Fibroblast of pulmonary artery (primary cell): Measurements from ENCODE around the gene ETV4.

Experiments
- DNase-seq: peaks from one replicate; pipeline ENCODE4 v3.0.0-alpha.2; 2010; ENCODE audit warnings: low read depth
- H3K4me3 ChIP-seq: replicated peaks from 2 replicates; pipeline ENCODE4 v1.5.1; 2011; ENCODE audit warnings: low read depth, mild to moderate bottlenecking, control low read depth, low read length, moderate library complexity
- TF ChIP-seq, protein P1 (sequence below): IDR thresholded peaks from 2 replicates; pipeline ENCODE4 v1.5.1; 2011; ENCODE audit warnings: mild to moderate bottlenecking, control low read depth, low read length, inconsistent platforms; ENCODE audit errors: missing control alignments

ETV4 gene

GRCh38 chr17:43547189-43547550 lies 1.0 kb upstream of the ETV4 start:
- H3K4me3 ChIP-seq: no peak overlapping the region
- TF ChIP-seq, protein P1, sequence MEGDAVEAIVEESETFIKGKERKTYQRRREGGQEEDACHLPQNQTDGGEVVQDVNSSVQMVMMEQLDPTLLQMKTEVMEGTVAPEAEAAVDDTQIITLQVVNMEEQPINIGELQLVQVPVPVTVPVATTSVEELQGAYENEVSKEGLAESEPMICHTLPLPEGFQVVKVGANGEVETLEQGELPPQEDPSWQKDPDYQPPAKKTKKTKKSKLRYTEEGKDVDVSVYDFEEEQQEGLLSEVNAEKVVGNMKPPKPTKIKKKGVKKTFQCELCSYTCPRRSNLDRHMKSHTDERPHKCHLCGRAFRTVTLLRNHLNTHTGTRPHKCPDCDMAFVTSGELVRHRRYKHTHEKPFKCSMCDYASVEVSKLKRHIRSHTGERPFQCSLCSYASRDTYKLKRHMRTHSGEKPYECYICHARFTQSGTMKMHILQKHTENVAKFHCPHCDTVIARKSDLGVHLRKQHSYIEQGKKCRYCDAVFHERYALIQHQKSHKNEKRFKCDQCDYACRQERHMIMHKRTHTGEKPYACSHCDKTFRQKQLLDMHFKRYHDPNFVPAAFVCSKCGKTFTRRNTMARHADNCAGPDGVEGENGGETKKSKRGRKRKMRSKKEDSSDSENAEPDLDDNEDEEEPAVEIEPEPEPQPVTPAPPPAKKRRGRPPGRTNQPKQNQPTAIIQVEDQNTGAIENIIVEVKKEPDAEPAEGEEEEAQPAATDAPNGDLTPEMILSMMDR: no peak
- no peak for DNase-seq

DNA sequence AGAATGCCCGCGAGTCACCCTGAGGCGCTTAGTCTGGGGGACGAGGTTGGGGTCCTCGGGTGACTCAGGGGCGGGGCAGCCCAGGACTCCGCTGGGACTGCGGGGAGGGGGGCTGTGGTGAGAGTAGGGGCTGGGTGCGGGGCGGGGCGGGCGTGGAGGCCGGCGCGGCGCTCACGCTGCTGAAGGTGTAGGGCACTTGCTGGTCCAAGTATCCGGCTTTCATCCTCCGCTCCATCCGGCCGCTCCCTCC lies 832 bp downstream of the ETV4 start:
- TF ChIP-seq, protein P1: no peak
- DNase-seq: no peak
- peak overlapping the region; percentile 56 for H3K4me3 ChIP-seq

DNA sequence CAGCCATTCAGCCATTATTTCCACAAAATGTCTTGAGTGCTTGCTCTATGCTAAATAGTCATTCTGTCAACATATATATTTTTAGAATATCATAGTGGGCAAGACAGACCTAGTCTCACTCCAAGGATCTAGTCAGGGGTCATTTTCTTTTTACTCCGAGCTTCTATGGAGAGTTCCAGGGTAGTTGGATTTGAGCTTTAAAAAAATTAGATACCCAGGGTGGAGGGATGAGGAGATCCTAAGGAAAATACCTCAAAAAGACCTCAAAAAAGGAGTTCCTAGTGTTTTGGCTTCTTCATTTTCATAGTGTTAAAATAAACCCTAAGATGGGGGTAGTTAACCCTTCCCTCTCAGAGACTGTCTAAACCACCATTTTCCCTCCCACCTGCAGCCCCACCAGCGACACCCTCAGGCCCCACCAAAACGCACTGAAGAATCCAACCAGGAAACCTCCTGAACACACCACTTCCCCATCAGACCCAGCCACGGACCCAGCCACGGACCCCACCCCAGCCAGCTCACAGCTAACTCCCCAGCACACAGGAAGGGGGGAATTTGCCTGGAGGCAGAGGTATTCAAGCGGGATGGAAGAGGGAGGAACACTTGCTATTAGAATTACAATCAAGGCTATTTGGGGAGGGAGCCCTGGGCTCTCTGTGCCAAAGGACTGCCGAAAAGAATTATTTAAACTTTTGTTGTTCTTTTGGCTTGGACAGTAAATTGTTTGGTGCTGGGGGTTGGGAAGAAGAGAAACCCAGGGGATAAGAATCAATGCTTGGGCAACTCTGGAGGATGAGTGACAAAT lies 2.2 kb downstream of the ETV4 start:
- DNase-seq: no peak
- TF ChIP-seq, protein P1: no peak
- peak overlapping the region; percentile 2 for H3K4me3 ChIP-seq

GRCh38 chr17:43543300-43543699 lies 2.8 kb downstream of the ETV4 start:
- no peak for DNase-seq
- no peak overlapping the region for H3K4me3 ChIP-seq
- TF ChIP-seq, protein P1: no peak

- TF ChIP-seq, protein P1: no peak
- H3K4me3 ChIP-seq: no peak overlapping the region
- no peak for DNase-seq
Measured at GRCh38 chr17:43542859-43543258, 3.3 kb downstream of the ETV4 start.

DNA sequence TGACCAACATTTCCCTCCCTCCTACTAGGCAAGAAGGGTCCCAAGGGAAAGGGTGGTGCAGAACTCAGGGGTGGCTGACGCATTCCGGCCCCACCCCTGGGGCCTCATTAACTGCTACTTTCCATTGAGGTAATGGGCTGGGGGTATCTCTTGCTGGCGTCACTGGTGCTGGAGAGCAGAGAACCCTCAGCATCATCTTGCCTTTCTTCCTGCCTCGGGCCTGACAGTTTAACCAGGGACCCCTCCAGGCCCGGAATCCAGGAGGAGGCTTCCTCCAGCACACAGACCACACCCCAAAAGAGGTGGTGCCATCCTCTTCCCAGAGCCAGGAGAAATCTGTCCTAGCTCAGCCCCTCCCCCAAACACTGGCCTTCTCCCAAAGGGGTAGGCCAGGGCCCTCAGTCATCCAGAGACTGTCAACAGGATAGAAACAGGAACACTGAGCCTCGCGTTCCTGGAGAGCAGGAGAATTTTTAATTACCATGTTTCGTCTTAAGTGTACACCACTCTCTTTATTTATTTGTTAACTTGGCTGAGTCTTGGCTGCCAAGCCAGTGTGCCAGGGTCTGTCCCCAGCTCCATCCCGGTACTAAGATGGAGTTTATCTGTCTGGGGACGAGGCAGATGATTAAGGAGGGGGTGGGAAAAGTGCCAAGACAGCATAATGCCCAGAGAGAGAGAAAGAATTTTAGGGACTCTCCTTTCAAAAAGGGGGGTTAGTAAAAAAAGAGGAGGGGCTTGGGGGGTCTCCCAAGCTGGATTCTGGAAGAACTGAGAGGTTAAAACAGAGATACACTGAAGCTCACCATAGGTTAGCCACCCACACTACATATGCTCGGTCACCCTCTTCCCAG lies 5.1 kb downstream of the ETV4 start:
- TF ChIP-seq, protein P1: no peak
- peak; percentile 50 for DNase-seq
- H3K4me3 ChIP-seq: no peak overlapping the region
